ENCODE results near the gene PRKCB.

GRCh38 chr16:23966597-23967394 lies 131.0 kb downstream of the PRKCB start:
- no peak for TF ChIP-seq RAD21 (conservative IDR thresholded peaks at IDR 0.05)
- no peak for TF ChIP-seq CTCF (IDR thresholded peaks at IDR 0.05; ENCODE audit: poor library complexity, severe bottlenecking)
- TF ChIP-seq EZH2 (IDR thresholded peaks at IDR 0.05; ENCODE audit: borderline replicate concordance, insufficient read depth, low read length, poor library complexity, severe bottlenecking) = no peak
- TF ChIP-seq REST (IDR thresholded peaks at IDR 0.05; ENCODE audit: borderline replicate concordance) = no peak
- TF ChIP-seq MXI1 (conservative IDR thresholded peaks at IDR 0.05; ENCODE audit: poor library complexity, severe bottlenecking) = no peak
- no peak for TF ChIP-seq POLR2AphosphoS5 (IDR thresholded peaks at IDR 0.05)

Measured in neural cell (in vitro differentiated cells).